22Rv1 (cell line): ENCODE data around the gene PHF5A.
"Not testable (repeated sequence)": the region's sequence is repeated elsewhere in the genome, so short reads cannot be mapped to it uniquely, and the experiment has no call there.

Experiments used
- H3K27ac ChIP-seq: fragments of 450-650 bp; 2 replicates; pipeline ENCODE4 v1.5.1; 2017
- CTCF ChIP-seq: fragments of 450-650 bp; IDR thresholded peaks from 2 replicates; pipeline ENCODE4 v1.5.1; 2017; ENCODE audit warnings: mild to moderate bottlenecking
- ZFX ChIP-seq: fragments of 450-650 bp; IDR thresholded peaks from 2 replicates; pipeline ENCODE4 v1.6.1; 2017; ENCODE audit warnings: antibody characterized with exemption, borderline replicate concordance

Gene PHF5A

GRCh38 chr22:41436322-41437113, 32.0 kb downstream of the PHF5A start:
- H3K27ac ChIP-seq, result no peak overlapping the region
- no peak for TF ChIP-seq ZFX
- TF ChIP-seq CTCF, result no peak

- no peak overlapping the region for H3K27ac ChIP-seq
- TF ChIP-seq CTCF (no peak), ZFX (no peak)
Measured at GRCh38 chr22:41435560-41435959, 32.9 kb downstream of the PHF5A start.

GRCh38 chr22:41434361-41435003, 34.0 kb downstream of the PHF5A start:
- H3K27ac ChIP-seq, result not testable (repeated sequence)

GRCh38 chr22:41433480-41433879, 35.0 kb downstream of the PHF5A start:
- H3K27ac ChIP-seq, result not testable (repeated sequence)

GRCh38 chr22:41431656-41432055, 36.8 kb downstream of the PHF5A start:
- TF ChIP-seq CTCF (no peak), ZFX (no peak)
- no peak overlapping the region for H3K27ac ChIP-seq

- H3K27ac ChIP-seq, result no peak overlapping the region; the same call in 1 of the 2 replicates
- TF ChIP-seq CTCF (no peak), ZFX (no peak)
Measured at GRCh38 chr22:41429951-41430332, 38.5 kb downstream of the PHF5A start.

GRCh38 chr22:41429232-41429950, 39.1 kb downstream of the PHF5A start:
- H3K27ac ChIP-seq, result no peak overlapping the region; the same call in 1 of the 2 replicates
- TF ChIP-seq CTCF (no peak), ZFX (no peak)
